T follicular helper cell (primary cell): Measurements from ENCODE around the gene CTDSP2.
A peak's percentile ranks its signal among the peaks of the same experiment; 100 is the strongest.
"Not testable (repeated sequence)": the region's sequence is repeated elsewhere in the genome, so short reads cannot be mapped to it uniquely, and the experiment has no call there.

Experiments used
- DNase-seq: peaks from one replicate; pipeline ENCODE4 v3.0.0-alpha.2; 2020; ENCODE audit warnings: low read depth
- total RNA-seq, 2 experiments: gene quantifications; one replicate each; lab custom pipeline; 2026; lab: John Stamatoyannopoulos, UW

Gene CTDSP2, protein sequence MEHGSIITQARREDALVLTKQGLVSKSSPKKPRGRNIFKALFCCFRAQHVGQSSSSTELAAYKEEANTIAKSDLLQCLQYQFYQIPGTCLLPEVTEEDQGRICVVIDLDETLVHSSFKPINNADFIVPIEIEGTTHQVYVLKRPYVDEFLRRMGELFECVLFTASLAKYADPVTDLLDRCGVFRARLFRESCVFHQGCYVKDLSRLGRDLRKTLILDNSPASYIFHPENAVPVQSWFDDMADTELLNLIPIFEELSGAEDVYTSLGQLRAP
- 88.8 to 352 reads per million in 2 experiments for total RNA-seq

DNA sequence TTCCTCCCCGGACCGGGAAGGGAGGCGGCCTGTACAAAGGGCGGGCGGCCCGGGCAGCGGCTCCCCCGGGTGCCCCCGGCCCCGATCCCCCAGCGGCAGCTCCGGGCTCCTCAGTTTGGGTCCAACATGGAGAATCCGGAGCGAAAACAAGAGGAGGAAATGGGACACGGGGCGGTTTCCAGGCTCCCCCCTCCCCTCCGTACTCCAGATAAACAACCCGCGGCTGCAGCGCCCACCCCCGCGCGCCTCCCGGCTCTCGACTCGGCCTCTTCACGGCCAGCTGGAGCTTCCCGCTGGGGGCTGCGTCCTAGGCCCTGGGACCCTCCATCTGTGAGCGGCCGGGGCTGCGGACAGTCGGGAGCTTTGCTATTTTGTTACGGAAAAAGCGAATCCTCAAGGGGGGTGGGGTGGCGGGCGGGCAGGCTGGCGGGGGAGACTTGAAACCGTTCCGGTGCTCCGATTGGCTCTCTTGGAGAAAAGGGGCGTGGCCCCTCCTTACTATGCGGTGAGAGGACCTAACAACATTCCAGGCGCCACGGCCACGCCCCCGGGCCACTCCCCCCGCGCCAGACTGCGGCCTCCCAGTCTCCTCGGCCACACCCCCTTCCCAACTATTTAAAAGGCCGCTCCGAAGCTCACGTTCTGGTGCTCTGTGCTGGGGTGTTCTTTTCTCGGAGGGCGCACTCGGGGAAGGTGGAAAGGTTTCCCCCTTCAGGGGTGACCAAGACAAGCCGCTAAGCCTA is at the start of gene CTDSP2:
CTDSP2 (minus strand) TSS at position 153 of the 743 bp plus-strand sequence. CDS start 294 bp downstream, outside the sequence.
- peak; percentile 84 for DNase-seq

DNA sequence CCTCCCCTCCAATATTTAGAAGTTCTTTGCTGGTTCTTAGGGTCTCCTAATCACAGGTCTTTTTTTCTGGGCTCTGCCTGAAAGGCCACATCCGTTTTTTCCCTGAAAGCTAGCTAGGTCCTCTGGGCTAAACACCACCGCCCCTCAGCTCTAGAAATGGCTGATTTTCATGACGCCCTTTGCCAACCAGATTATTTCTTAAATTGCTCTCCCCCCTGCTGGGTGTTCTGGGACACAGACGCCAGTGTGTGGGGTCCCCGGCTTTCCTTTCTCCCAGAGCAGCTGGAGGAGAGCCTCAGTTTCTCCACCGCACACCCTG is 49.5 kb upstream of the CTDSP2 start:
- no peak for DNase-seq

DNA sequence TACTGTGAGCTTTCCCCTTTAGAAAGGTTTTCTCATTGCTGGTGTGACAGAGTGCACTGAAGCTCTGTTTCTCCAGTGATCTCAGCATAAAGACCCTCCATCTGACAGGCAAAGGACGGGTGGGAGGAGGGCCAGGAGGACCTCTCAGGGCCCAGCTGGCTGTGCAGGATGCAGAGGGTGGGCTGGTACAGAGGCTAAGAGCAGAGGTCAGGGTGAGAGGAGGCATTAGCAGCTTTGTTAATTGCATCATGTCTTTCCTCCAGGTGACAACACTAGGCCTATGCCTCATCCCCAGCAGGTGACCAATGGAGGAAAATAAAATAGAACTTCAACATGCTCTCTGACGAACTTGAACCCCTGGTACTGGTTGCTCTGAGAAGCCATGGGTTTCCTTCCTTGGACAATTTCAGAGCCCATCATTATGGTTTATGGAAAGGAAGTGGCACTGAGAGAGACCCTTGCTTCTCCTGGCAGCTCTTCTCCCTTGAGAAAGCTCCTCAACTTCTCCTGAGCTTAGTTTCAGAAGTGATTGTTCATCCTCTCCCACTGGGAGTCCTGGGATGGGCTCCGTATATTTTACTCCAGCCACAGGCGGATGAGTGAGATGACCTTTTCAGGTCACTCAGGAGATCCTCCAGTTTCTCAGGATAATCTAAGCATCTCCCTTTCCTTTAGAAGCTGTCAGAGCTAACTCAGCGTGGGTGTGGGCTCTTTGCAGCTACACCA is 49.0 kb upstream of the CTDSP2 start:
- no peak for DNase-seq

DNA sequence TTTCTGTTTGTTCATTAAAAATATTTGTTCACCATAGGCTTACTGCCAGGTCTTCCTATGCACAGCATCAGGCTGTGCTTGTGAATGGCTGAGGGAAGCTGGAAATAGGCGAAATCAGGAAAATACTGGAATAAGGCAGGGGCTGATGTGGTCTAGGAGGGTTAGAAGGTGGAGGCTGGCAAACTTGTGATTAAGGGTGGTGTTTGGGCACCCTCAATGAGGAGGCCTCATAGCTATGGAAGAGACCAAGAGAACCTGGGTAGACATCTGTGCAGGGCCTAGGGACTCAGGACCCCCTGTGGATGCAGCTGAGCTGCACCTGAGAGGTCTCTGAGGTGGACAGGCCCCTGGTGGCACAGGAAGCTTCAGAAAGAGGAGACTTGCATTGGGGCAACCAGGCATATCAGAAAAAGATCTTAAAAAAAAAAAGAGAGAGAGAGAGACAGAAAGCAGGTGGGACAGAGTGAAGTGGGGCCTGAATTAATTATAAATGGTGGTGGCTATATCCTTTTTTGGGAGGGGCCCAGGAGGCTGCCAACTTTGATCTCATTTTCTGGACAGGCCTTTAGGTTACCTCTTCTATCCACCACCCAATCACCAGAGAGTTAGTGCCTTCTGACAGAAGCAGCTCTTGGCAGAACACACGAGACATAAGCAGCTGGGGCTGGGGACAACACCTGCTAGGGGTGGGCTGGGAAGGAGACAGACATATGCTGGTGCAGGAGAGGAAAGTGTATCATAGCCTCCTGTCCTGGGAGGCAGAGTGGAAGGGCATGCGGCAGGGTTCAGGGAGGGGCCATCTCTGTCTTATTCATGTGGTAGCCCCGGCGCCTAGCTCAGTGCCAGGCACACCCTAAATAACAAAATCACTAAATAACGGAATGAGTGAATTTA is 48.1 kb upstream of the CTDSP2 start:
- DNase-seq, result no peak

DNA sequence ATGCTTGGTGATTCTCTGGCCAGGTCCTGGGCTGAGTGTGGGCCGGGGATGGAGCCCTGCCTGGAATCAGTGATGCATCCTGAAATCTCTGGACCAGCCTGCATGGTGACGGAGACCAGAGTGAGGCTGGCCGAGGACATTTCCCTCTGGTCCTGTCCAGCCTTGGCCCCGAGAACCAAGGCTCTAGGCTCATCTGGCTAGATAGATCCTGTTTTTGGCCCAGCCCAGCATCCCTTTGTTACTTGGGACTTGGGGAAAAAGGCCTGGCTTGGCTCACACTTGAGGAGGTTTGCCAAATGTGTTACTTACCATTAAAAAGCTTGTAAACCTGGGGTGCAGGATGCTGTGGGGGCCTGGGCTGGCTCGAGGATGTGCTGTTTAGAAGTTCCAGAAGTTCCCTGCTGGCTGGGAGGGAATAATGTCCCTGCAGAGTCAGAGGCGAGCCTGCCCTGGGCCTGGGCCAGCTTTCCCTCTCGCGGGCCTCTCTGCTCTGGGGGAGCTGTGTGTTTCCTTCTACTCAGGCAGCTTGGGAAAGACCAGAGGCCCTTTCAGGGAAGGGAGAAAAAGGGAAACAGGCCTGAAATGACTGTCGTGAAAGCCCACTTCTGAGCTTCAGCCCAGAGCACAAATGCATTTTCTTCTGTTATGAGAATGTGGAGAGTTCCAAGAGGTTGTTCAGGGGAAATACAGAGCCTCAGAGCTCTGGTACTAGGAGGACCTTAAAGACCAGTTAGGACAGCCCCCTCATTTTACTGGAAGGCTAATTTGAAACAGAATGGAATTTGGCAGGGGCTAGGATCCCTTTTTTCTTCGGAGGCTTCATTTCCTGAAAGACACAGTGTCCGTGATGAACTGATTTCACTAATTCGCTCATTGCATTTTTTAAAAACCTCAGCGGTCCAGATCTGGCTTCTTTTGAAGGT is 47.2 kb upstream of the CTDSP2 start:
- no peak for DNase-seq

DNA sequence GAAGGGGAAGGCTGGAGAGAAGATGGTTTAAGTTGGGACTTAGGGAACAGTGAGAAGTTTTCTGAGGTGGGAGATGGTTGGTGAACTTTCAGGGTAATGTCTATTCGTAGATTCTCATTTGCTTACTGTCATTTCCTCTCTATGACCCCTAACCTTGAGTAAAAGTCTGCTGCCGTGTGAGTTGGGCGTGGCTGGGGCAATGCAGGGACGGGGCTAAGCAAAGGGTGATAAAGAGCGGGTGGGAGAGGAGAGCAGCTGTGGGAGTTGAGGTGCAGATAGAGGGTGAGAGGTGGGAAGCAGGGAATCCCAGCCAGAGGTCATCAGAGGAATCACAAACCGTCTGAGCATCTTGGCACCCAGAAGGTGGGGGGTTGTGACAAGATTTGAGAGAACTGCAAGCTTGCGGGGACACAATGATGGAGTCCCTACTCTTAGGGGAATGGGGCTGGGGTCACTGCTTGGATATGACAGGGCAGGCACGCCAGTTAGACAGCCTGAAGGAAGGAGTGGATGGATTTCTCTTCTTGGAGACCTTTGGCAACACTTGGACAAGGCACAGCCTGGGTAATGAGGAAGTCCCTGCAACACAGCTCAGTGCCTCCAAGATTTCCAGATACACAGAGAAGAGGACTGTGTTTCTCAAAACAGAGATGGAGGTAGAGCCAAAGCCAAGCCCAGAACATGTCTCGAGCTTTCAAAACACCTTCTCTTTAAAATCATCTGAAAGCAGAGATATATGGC is 45.9 kb upstream of the CTDSP2 start:
- no peak for DNase-seq

DNA sequence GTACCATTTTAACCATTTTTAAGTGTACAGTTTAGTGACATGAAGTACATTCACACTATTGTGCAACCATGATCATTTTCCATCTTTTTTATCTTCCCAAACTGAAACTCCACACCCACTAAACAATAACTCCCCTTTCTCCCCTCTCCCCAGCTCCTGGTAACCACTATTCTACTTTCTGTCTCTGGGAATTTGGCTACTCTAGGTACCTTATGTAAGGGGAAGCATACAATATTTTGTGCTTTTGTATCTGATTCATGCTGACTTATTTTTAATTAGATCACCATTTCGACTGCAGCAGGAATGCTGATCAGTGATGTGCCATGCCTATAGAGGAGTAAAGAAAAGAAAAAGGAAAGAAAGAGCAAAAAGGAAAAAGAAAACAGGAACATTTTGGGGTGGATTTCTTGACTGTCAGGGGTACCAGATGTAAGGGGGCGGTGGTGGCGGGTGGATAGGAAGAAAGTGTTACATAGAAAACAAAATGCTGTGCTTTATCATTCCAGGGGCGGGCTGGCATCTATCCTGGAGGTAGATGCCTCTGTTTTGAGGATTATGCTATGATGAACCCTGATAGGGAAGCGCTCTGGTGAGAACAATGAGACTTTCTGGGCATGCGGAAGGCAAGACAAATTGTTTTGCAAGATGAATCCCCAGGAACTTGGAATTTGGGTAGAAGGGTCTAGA is 45.2 kb upstream of the CTDSP2 start:
- DNase-seq, result no peak

DNA sequence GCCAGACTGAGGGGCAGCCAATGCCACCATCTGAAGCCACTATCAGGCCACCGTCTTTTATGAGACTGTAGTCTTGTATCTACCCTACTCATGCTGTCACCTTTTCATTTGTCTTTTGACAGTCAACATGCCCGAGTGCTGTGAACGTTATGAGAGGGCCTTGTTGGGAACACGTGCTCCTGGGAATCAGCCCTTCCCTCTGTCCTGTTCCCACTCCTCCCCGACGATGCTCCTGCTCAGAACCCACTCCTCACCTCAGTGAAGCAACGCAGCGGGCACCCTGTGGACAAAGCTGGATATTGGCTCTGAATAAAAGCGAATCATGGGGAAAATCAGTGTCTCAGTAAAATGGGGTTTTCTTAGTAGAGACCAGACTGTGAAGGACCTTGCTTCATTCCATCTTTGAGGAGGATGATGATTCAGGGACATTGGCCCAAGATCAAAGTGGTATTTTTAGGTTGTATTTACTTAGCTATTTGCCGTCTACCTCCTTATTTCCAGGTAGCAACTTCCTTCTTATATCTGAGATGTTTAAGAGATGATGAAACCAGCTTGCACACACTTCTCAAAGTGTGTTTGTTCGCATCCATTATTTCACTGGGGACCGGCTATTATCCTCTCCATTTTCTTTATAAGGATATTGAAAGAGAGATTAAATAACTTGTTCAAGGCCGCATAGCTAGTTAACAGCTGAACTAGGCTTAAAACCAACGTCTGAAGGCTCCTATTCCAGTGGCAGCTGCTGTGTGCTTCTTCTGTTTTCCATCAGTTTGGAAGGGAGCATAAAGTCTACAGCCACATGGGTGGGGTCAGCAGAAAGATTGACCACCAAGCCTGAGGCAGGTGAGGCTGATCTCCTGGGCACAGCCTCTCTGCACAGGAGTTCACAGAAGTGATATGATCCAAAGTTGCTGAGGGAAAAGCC is 43.9 kb upstream of the CTDSP2 start:
- DNase-seq, result no peak

DNA sequence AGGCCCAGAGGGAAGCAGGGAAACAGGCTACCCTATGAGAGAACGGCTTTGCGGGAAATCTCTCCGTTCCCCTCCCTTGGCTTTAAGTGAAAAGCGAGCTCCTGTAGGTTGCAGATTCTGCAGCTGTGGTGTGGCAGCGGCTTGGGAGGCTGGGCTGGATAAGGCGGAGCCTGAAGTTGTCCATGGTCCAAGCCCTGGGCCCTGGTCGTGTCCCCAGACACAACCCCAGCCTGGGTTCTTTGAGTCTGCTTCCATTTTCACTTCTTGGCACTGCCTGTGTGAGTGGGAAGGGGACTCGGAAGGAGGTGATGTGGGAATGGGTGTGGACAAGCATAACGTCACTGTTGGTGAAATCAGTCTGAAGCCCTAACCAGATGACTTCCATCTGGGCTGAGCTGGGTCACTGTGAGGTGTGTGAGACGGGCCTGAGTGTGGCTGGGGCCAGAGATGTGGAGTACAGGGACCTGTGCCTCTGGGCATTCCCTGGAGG is 43.0 kb upstream of the CTDSP2 start:
- DNase-seq, result no peak

DNA sequence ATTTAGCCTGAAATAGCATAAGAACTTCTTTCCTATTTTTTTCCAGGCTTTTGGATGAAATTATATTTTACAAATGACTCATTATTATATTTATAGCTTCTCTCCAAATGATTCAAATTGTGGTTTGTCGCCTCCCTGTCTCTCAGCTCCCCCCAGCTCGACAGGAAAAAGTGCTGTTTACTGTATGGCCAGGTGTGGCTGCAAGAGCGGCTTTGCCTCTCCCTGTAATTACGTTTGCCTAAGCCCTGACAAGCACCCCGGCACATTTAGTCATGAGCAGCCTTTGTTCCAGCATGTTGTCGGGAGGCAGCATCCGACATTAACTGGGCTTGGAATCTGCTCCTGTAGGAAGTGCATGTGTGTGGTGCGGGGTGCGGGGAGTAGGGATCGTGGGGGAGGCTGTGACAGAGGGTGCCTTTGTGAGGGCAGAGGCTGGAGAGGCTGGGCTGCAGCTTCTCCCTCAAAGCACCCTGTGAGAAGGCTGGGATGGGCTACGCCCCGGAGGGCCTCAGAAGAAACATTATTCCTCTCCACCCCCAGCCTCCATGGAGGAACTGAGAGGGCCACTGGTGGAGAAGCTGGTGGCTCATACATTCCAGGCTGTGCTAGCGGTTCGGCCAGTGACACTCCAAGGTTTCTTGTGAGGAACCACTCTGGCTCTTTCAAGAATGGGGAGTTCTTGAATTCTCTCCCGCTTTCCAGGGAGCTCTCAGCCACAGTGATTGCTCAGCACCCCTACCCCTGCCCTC is 42.1 kb upstream of the CTDSP2 start:
- no peak for DNase-seq

DNA sequence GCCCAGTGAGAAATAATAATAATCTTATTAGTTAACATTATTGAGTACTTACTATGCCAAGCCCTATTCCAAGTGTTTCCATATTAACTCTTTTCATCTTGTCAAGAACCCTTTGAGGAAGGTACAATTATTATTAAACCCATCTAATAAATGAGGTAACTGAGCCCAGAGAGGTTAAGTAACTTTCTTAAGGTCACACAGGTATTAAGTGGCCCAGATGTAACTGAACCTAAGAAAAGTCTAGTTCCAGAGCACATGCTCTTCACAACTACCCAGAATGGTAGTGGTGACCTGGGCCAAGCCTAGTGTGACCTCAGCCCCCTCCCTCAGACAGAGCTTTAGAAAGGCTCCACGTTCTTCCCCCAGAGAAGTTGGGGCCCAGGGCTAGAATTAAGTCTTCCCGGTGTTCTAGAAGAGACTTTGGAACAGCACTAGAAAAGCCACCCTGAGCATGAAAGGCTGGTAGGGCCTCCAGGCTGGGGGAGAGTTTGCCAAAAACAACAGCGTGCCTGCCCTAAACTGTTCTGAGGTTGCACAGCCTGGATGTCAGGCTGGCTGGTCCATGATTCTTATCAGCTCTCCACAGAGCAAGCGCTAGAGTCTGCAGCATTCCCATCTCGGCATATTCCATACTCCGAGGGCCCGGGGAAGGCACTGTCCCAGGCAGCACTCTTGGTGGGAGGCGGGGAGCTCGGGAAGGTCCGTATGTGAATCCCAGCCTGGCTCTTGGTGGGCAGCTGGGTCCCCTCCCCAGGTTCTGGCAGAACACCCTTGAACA is 41.3 kb upstream of the CTDSP2 start:
- no peak for DNase-seq

DNA sequence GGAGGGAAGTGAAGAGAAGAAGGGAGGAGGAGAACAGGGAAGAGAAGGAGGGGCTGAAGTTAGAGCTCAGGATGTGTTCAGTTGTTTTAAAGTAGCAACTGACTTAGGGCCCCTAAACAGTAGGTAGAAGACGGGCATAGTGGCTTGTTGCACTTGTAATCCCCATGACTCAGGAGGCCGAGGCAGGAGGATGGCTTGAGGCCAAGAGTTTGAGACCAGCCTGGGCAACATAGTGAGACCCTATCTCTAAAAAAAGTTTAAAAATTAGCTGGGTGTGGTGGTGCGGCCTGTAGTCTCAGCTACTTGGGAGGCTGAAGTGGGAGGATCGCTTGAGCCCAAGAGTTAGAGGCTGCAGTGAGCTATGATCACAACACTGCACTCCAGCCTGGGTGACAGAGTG is 40.4 kb upstream of the CTDSP2 start:
- DNase-seq, result not testable (repeated sequence)

DNA sequence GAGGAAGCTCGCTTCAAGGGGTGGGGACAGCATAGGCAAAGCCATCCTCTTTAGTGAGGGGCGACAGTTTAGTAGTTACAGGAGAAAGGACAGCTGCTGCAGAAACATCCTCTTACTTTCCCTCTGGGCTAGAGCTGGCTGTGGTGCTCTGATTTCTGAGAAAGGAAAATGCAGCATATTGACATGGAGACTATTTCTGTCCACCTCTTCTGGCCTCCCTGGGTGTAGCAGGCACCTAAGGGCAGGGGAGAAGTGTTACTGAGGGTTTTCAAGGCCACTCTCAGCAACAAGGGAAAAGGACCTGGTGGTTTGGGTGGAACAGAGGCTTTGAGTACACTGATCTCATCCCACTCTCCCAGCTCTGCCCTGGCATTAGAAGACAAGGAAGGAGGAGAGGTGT is 40.0 kb upstream of the CTDSP2 start:
- DNase-seq, result no peak

DNA sequence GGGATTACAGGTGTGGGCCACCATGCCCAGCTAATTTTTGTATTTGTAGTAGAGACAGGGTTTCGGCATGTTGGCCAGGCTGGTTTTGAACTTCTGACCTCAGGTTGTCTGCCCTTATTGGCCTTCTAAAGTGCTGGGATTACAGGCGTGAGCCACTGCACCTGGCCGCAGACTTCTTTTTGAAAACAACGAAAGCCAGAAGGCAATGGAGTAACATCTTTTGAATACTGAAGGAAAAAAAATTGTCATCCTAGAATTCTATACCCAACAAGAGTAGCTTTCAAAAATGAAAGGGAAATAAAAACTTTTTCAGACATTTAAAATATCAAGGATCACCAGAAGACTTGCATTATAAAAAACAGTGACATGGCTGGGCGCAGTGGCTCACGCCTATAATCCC is 38.7 kb upstream of the CTDSP2 start:
- no peak for DNase-seq

DNA sequence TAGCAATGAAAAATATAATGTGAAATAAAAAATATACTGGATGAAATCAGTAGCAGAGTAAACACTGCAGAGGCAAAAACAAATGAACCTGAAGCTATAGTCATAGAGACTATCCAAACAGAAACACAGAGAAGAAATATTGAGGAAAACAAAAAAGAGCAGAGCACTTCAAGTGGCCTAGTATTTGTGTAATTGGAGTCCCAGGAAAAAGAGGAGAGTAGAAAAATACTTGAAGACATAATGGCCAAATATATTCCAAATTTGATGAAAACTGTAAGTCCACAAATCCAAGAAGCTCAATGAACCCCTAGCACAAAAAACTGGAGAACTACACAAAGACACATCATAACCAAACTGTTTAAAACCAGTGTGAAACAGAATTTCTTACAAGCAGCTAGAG is 37.2 kb upstream of the CTDSP2 start:
- DNase-seq, result no peak

DNA sequence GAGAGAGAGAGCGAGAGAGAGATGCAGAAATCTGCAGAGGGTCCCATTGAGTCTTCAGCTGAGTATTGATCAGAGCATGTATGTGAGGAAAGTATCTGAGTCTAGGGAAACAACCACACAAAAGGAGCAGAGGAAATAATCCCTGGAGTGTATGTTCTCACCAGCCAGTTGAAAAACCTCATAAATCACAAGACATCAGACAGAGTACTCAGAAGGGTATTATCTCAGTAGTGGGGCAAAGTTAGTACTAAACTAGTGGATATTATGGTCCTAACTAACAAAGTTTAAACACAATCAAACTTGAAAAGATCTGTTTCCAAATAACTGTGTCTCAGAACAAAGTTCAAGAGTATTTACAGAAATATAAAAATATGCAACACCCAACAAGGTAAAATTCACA is 36.5 kb upstream of the CTDSP2 start:
- no peak for DNase-seq

DNA sequence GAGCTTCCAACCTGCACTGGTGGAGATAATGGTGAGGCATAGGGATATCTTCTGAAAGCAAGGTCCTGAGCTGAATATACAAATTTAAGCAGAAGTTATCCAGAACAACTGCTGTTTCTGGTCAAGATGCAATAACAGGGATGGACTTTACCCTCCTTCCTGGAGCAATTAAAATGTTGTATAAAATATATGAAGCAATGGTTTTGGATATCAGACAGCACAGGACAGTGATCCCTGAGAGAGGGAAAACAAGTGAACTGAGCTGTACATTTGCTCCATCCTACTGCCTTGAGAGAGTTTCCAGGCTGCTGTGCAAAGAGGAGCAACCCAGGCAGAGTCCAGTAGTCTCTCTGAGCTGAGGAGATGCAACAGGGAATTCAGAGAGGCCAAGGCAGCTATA is 36.0 kb upstream of the CTDSP2 start:
- no peak for DNase-seq
